HG03108 (cell line): Measurements from ENCODE around the gene PRLR.
"Not testable (repeated sequence)": the region's sequence is repeated elsewhere in the genome, so short reads cannot be mapped to it uniquely, and the experiment has no call there.

Source experiments
- ATAC-seq: cut with Tn5 transposase; IDR thresholded peaks from one replicate; pipeline ENCODE4 v1.9.1; 2021; ENCODE audit warnings: moderate library complexity; ENCODE audit not compliant: unreplicated experiment

Gene PRLR

GRCh38 chr5:35045280-35045679, 185.0 kb downstream of the PRLR start:
- ATAC-seq = no peak

DNA sequence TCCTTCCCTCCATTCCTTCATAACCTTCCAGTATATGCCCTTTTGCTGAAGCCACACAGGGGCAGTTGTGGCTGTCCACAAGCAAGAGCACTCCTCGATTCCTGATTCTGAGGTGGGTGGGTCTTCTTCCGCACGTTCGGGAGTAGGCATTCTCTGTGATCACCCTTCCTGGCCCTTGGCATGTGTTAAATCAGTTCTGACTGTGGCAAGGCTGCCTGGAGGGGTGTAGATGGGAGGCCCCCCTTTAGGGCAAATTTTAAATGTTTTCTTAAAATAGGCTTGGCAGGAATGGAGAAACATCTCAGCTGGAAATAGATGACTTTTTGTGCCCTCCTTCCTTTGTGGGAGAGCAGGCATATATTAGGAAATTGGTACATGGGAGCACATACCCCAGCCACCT, 185.6 kb downstream of the PRLR start:
- no peak for ATAC-seq

GRCh38 chr5:35042781-35043180, 187.5 kb downstream of the PRLR start:
- ATAC-seq = no peak

DNA sequence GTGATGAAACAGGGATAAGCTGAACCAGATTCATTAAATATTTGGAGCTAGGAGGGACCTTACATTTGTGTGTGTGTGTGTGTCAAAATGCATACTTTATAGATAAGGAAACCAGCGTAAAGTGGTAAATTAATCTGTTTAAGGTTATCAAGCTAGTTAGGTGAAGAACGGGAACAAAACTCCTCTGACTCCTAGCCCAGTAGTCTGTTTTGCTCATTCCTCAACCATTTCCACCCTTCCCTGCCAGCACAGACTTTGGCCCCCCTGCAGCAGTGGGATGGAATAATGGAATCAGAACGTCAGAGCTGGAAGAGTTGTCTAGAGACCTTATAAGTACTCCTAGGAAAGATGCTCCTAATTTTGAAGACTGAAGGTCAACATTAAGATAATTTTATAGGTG, 189.0 kb downstream of the PRLR start:
- no peak for ATAC-seq

DNA sequence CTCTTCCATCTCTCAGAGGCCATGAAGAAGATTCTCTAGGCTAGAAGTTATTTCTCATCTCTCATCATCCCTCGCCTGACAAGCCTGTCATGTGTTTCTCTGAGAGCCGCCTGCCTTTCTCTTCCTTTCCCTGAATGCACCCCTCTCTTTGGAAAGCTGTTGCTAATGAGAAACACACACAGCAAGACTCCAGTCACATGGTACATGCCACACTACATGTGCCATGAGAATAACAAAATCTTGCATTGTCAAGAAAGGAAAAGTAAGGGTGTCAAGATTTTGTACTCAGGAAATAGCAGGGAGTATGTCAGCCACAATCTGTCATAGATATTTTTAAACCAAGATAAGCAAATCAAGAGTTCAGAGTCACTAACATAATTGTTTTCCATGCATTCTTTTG, 191.4 kb downstream of the PRLR start:
- ATAC-seq = no peak

DNA sequence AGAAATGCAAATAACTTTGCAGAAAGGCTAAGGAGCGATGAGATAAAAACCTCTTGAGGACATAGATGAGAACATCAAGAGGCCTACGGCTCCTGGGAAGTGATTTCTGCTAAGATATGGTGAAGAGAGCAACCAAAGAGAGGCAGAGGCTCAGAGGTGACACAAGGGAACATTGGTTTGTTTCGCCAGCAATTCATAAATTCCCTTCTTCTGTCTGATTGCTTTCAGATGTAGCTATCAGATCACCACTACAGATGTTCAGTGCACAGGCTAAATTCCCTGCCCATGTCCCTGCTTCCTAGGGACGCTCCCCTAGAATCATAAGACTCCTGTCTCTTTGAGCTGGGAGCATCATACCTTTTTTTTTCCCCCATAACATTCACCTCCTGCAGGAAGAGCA, 193.8 kb downstream of the PRLR start:
- no peak for ATAC-seq

DNA sequence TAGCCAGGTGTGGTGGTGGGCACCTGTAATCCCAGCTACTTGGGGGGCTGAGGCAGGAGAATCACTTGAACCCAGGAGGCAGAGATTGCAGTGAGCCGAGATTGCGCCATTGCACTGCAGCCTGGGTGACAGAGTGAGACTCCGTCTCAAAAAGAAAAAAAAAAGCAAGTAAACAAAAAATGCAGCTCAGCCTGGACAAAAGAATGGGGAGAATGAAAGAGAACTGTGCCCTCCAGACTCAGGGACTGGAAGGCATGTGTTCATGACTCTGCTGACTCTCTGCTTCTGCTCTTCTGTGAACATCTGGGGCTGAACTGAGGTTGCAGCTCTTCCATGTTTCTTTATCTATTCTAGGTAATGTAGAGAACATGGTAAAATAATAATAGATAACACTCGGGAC, 194.4 kb downstream of the PRLR start:
- ATAC-seq = not testable (repeated sequence)

GRCh38 chr5:35035271-35035670, 195.0 kb downstream of the PRLR start:
- no peak for ATAC-seq

DNA sequence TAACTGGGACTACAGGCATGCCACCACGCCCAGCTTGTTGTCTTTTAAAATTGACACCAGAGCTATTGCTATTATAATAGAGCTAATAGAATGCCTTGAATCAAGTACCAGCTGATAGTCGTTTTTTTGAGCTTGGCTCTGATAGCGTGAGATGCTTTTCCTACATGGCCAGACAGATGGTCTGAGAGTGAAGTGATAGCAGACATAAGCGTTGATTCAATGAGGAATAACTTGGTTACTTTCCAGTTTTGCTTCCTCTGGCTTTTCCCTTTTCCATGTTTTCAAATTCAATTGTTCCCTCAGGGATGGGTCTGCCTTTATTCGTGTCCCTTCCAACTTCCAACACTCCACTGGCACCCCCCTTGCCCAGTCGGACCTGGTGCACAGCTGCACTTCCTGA, 197.9 kb downstream of the PRLR start:
- no peak for ATAC-seq

DNA sequence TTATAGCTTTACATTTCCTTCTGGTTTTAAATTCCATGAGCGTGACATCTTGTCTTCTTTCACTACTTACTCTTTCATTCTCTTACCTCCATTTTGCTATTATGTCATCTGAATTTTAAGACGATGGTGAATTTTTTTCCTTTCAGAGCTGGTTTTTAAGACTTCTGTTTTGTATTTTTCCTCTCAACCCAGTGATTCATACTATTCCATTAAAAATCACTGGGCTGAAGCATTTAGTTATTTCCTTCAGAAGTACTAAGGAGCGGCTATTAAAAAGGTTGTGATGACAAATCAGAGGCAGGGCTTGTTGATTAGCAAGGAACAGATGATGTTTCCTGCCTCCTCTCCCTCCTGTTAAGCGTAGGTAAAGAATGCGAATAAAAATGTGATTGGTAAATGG, 199.0 kb downstream of the PRLR start:
- no peak for ATAC-seq

- no peak for ATAC-seq
These were observed 199.7 kb downstream of the PRLR start for GRCh38 chr5:35030426-35031100.

- ATAC-seq = no peak
These were observed 201.0 kb downstream of the PRLR start for GRCh38 chr5:35029333-35029732.

GRCh38 chr5:35026941-35027340, 203.3 kb downstream of the PRLR start:
- no peak for ATAC-seq

- no peak for ATAC-seq
These were observed 203.9 kb downstream of the PRLR start for GRCh38 chr5:35026280-35026840.

DNA sequence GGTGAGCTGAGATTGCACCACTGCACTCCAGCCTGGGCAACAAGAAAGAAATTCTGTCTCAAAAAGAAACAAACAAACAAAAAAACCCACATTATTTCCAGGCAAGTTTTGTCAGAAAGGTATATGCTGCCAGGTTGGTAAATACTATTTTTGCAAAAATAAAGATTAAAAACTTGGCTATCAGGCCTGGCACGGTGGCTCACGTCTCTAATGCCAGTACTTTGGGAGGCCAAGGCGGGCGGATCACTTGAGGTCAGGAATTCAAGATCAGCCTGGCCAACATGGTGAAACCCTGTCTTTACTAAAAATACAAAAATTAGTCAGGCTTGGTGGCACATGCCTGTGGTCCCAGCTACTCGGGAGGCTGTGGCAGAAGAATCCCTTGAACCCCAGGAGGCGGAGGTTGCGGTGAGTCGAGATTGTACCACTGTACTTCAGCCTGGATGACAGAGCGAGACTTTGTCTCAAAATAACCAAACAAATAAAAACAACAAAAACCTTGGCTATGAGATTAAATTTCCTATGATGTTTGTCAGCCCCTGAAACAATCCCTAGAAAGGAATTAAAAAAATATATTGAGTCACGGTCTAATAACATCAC, 205.3 kb downstream of the PRLR start:
- no peak for ATAC-seq

DNA sequence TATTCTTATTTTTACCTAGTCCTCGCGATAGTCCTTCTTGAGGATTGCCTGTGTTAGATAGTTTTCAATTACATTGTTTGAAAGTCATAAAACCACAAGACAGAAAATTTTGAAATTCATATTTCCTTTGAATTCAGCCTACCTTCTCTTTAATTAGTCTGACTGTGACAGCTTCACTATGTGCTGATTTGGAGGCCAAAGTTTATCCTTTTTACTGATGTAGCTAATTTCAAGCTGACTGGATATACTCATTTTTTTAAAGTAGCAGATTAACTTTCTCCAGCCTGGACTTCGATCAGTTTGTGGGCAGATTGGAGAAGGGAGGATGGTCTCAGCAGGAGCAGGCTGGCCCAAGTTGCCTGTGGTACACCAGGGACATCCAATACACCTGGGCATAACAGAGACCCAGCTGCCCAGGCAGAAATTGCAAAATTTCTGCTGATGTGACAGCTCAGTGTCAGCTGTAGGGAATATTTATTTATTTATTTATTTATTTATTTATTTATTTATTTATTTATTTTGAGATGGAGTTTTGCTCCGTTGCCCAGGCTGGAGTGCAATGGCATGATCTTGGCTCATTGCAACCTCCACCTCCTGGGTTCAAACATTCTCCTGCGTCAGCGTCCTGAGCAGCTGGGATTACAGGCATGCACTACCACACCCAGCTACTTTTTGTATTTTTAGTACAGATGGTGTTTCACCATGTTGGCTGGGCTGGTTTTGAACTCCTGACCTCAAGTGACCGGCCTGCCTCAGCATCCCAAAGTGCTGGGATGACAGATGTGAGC, 206.7 kb downstream of the PRLR start:
- ATAC-seq = no peak

- no peak for ATAC-seq
These were observed 213.9 kb downstream of the PRLR start for GRCh38 chr5:35016174-35017051.

DNA sequence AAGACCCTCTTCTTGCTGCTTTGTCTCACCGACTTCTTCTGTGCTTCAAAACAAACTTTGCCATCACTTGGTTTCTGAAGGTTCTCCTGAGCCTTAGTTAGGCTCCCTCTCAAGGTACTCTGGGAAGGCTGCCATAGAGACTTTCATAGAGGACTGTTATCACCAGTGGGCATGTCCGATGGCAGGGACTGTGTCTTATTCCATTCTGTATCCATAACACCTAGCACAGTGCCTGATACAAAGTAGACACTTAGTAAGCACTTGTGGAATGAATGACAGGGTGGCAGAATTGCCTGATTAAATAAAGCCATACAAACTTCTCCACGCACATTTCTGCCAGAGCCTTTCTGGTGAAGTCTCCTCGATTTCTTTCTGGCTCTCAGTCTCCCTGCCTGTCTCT, 215.2 kb downstream of the PRLR start:
- no peak for ATAC-seq

DNA sequence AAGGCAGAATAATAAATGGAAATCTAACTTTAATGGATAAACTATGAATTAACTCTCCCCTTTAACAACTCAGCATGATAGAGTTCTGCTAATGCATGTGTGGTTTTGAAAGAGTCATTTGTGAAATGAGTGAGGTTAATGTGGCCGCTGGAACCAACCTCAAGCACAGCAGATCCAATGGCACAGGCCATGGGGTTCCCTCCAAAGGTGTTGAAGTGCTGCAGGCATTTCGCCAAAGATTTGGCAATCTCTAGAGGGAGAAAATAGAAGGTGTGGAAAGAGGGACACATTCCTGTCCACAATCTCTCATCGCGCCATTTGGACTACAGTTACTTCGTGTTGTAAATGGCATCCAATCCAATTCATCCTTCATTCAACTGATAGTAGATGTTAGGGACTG, 217.5 kb downstream of the PRLR start:
- no peak for ATAC-seq

DNA sequence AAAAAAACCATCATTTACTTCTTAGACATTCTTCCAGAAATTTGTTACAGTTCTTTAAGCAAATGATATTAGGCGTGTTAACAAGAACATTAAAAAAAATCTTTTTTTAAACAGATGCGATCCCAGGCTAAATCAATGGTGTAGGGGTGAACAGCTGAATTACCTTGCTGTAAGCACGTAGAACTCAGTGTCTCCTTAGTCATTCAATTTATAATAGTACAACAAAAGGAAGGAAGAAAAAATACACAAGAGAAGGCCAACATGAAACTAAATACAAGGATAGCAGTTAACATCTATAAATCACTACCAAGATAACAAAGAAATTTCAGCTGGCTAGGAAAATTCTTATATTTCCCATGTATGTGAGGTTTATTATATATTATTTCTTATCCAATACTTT, 217.9 kb downstream of the PRLR start:
- no peak for ATAC-seq

GRCh38 chr5:35010676-35011075, 219.6 kb downstream of the PRLR start:
- ATAC-seq = no peak
